Measurements from ENCODE around the gene ADGRD2.

The ADGRD2 gene

GRCh38 chr9:124470306-124470705, 20.1 kb downstream of the ADGRD2 start:
- no peaks in the 10 kb centered on the region for H3K36me3 ChIP-seq (ENCODE audit: control insufficient read depth in 1 of 2, insufficient read depth in 2 of 2, low read depth in 1 of 2, low read length in 2 of 2)
- H2BK120ac ChIP-seq (ENCODE audit: low read depth, low read length) = no peak overlapping the region
- H3K9ac ChIP-seq (ENCODE audit: low read length) = no peak overlapping the region
- H3K4me2 ChIP-seq (ENCODE audit: low read length, poor library complexity, severe bottlenecking) = no peak overlapping the region
- H3K79me1 ChIP-seq (replicated peaks; ENCODE audit: low read length, poor library complexity, severe bottlenecking) = no peaks in the 10 kb centered on the region
- H3K4me3 ChIP-seq (ENCODE audit: insufficient read depth in 1 of 2, low read depth in 1 of 2, low read length in 2 of 2) = no peak overlapping the region
- whole genome bisulfite sequencing = 85% methylated on average over 11 of the region's 13 CpGs
- no peak overlapping the region for H2AK5ac ChIP-seq (ENCODE audit: low read length, severe bottlenecking)
- no peak overlapping the region for H3K18ac ChIP-seq (ENCODE audit: low read depth in 1 of 2, low read length in 2 of 2)
- H3K4ac ChIP-seq (ENCODE audit: low read depth in 1 of 2, low read length in 2 of 2) = no peak overlapping the region
- no peaks in the 10 kb centered on the region for H3K4me1 ChIP-seq (ENCODE audit: control insufficient read depth, insufficient read depth, low read depth, low read length)
- no peak overlapping the region for H4K8ac ChIP-seq (ENCODE audit: low read length)
- H2BK12ac ChIP-seq (ENCODE audit: low read length in 2 of 2) = no peak overlapping the region
- peak overlapping the region in 1 of 2 experiments; percentile 63 for H3K14ac ChIP-seq (ENCODE audit: low read length in 2 of 2)
- no peak overlapping the region for H2BK15ac ChIP-seq (ENCODE audit: low read depth, poor library complexity, severe bottlenecking)
- no peak overlapping the region for H2BK5ac ChIP-seq (ENCODE audit: low read depth, low read length, poor library complexity, severe bottlenecking)
- H3K27ac ChIP-seq (ENCODE audit: low read length, poor library complexity, severe bottlenecking) = no peak overlapping the region
- no peak for DNase-seq
- H3K9me3 ChIP-seq (ENCODE audit: control insufficient read depth, low read length) = no peaks in the 10 kb centered on the region
- peaks cover 30 to 68% of the 10 kb centered on the region in 2 experiments for H3K27me3 ChIP-seq (ENCODE audit: control insufficient read depth in 1 of 2, insufficient read depth in 1 of 2, low read length in 2 of 2)
- no peak overlapping the region for H3K23ac ChIP-seq (ENCODE audit: low read length in 2 of 2)
- H4K91ac ChIP-seq (ENCODE audit: low read length) = no peak overlapping the region
- H2AFZ ChIP-seq (ENCODE audit: low read depth, low read length) = no peak overlapping the region

DNA sequence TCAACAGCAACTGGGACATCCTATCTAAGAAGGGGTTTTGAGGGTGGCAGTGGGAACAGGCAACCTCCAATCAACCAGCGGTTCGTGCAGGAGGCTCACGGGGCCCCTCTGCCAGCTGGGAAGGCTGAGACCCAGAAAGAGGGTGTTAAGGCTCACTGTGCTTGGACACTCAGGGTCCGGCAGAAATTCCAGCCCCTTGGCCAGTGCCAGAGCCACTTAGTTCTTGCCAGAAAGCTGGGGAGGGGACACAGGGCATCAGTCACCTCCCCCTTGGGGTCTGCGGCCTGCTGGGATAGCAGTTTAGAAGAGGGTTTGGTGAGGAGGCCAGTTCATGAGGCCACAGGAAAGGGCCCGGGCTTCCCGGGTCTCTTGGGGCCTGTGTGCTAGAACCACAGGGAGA, 20.5 kb downstream of the ADGRD2 start:
- no peak overlapping the region for H4K91ac ChIP-seq (ENCODE audit: low read length)
- 81% methylated on average over 7 of the region's 7 CpGs for WGBS
- peaks cover 34 to 70% of the 10 kb centered on the region in 2 experiments for H3K27me3 ChIP-seq (ENCODE audit: control insufficient read depth in 1 of 2, insufficient read depth in 1 of 2, low read length in 2 of 2)
- no peaks in the 10 kb centered on the region for H3K4me1 ChIP-seq (ENCODE audit: control insufficient read depth, insufficient read depth, low read depth, low read length)
- H3K4me2 ChIP-seq (ENCODE audit: low read length, poor library complexity, severe bottlenecking) = no peak overlapping the region
- no peak overlapping the region for H2BK5ac ChIP-seq (ENCODE audit: low read depth, low read length, poor library complexity, severe bottlenecking)
- H3K9me3 ChIP-seq (ENCODE audit: control insufficient read depth, low read length) = no peaks in the 10 kb centered on the region
- no peak overlapping the region for H2AFZ ChIP-seq (ENCODE audit: low read depth, low read length)
- DNase-seq = no peak
- H3K9ac ChIP-seq (ENCODE audit: low read length) = no peak overlapping the region
- no peak overlapping the region for H3K27ac ChIP-seq (ENCODE audit: low read length, poor library complexity, severe bottlenecking)
- H2AK5ac ChIP-seq (ENCODE audit: low read length, severe bottlenecking) = no peak overlapping the region
- H4K8ac ChIP-seq (ENCODE audit: low read length) = no peak overlapping the region
- no peak overlapping the region for H3K4ac ChIP-seq (ENCODE audit: low read depth in 1 of 2, low read length in 2 of 2)
- H2BK12ac ChIP-seq (ENCODE audit: low read length in 2 of 2) = no peak overlapping the region
- no peaks in the 10 kb centered on the region for H3K79me1 ChIP-seq (replicated peaks; ENCODE audit: low read length, poor library complexity, severe bottlenecking)
- no peak overlapping the region for H2BK15ac ChIP-seq (ENCODE audit: low read depth, poor library complexity, severe bottlenecking)
- no peak overlapping the region for H3K4me3 ChIP-seq (ENCODE audit: insufficient read depth in 1 of 2, low read depth in 1 of 2, low read length in 2 of 2)
- no peak overlapping the region for H3K14ac ChIP-seq (ENCODE audit: low read length in 2 of 2)
- H3K18ac ChIP-seq (ENCODE audit: low read depth in 1 of 2, low read length in 2 of 2) = no peak overlapping the region
- H3K36me3 ChIP-seq (ENCODE audit: control insufficient read depth in 1 of 2, insufficient read depth in 2 of 2, low read depth in 1 of 2, low read length in 2 of 2) = no peaks in the 10 kb centered on the region
- H2BK120ac ChIP-seq (ENCODE audit: low read depth, low read length) = no peak overlapping the region
- H3K23ac ChIP-seq (ENCODE audit: low read length in 2 of 2) = no peak overlapping the region

- H2BK15ac ChIP-seq (ENCODE audit: low read depth, poor library complexity, severe bottlenecking) = no peak overlapping the region
- no peak overlapping the region for H3K14ac ChIP-seq (ENCODE audit: low read length in 2 of 2)
- no peak overlapping the region for H2AFZ ChIP-seq (ENCODE audit: low read depth, low read length)
- no peak overlapping the region for H4K91ac ChIP-seq (ENCODE audit: low read length)
- H3K36me3 ChIP-seq (ENCODE audit: control insufficient read depth in 1 of 2, insufficient read depth in 2 of 2, low read depth in 1 of 2, low read length in 2 of 2) = no peaks in the 10 kb centered on the region
- no peak overlapping the region for H2BK5ac ChIP-seq (ENCODE audit: low read depth, low read length, poor library complexity, severe bottlenecking)
- no peak overlapping the region for H2BK120ac ChIP-seq (ENCODE audit: low read depth, low read length)
- no peak overlapping the region for H3K18ac ChIP-seq (ENCODE audit: low read depth in 1 of 2, low read length in 2 of 2)
- no peak overlapping the region for H3K4me2 ChIP-seq (ENCODE audit: low read length, poor library complexity, severe bottlenecking)
- no peak overlapping the region for H3K4me3 ChIP-seq (ENCODE audit: insufficient read depth in 1 of 2, low read depth in 1 of 2, low read length in 2 of 2)
- no peak overlapping the region for H4K8ac ChIP-seq (ENCODE audit: low read length)
- H3K9ac ChIP-seq (ENCODE audit: low read length) = no peak overlapping the region
- H3K23ac ChIP-seq (ENCODE audit: low read length in 2 of 2) = no peak overlapping the region
- WGBS = 76% methylated on average over 9 of the region's 9 CpGs
- H3K4ac ChIP-seq (ENCODE audit: low read depth in 1 of 2, low read length in 2 of 2) = no peak overlapping the region
- H3K79me1 ChIP-seq (replicated peaks; ENCODE audit: low read length, poor library complexity, severe bottlenecking) = no peaks in the 10 kb centered on the region
- DNase-seq = no peak
- H3K27me3 ChIP-seq (ENCODE audit: control insufficient read depth in 1 of 2, insufficient read depth in 1 of 2, low read length in 2 of 2) = peaks cover 39 to 73% of the 10 kb centered on the region in 2 experiments
- no peaks in the 10 kb centered on the region for H3K9me3 ChIP-seq (ENCODE audit: control insufficient read depth, low read length)
- H3K4me1 ChIP-seq (ENCODE audit: control insufficient read depth, insufficient read depth, low read depth, low read length) = no peaks in the 10 kb centered on the region
- H2BK12ac ChIP-seq (ENCODE audit: low read length in 2 of 2) = no peak overlapping the region
- no peak overlapping the region for H3K27ac ChIP-seq (ENCODE audit: low read length, poor library complexity, severe bottlenecking)
- no peak overlapping the region for H2AK5ac ChIP-seq (ENCODE audit: low read length, severe bottlenecking)
Measured at GRCh38 chr9:124471761-124472160, 21.5 kb downstream of the ADGRD2 start.

- Histone ChIP-seq H4K8ac (ENCODE audit: low read length) (no peak overlapping the region), H2BK15ac (ENCODE audit: low read depth, poor library complexity, severe bottlenecking) (no peak overlapping the region)
Measured at GRCh38 chr9:124472770-124473169, 22.5 kb downstream of the ADGRD2 start.

More at GRCh38 chr9:124472770-124473169, 22.5 kb downstream of the ADGRD2 start:
- Histone ChIP-seq H2AK5ac (ENCODE audit: low read length, severe bottlenecking) (no peak overlapping the region), H3K23ac (ENCODE audit: low read length in 2 of 2) (no peak overlapping the region), H3K4ac (ENCODE audit: low read depth in 1 of 2, low read length in 2 of 2) (no peak overlapping the region), H3K27me3 (ENCODE audit: control insufficient read depth in 1 of 2, insufficient read depth in 1 of 2, low read length in 2 of 2) (peaks cover 47 to 74% of the 10 kb centered on the region in 2 experiments), H3K79me1 (replicated peaks; ENCODE audit: low read length, poor library complexity, severe bottlenecking) (no peaks in the 10 kb centered on the region), H3K14ac (ENCODE audit: low read length in 2 of 2) (no peak overlapping the region), H3K4me1 (ENCODE audit: control insufficient read depth, insufficient read depth, low read depth, low read length) (peaks cover 5% of the 10 kb centered on the region), H3K27ac (ENCODE audit: low read length, poor library complexity, severe bottlenecking) (no peak overlapping the region), H3K9me3 (ENCODE audit: control insufficient read depth, low read length) (no peaks in the 10 kb centered on the region), H4K91ac (ENCODE audit: low read length) (no peak overlapping the region), H2AFZ (ENCODE audit: low read depth, low read length) (no peak overlapping the region), H2BK12ac (ENCODE audit: low read length in 2 of 2) (no peak overlapping the region), H3K18ac (ENCODE audit: low read depth in 1 of 2, low read length in 2 of 2) (no peak overlapping the region), H3K4me3 (ENCODE audit: insufficient read depth in 1 of 2, low read depth in 1 of 2, low read length in 2 of 2) (no peak overlapping the region), H3K4me2 (ENCODE audit: low read length, poor library complexity, severe bottlenecking) (no peak overlapping the region), H2BK120ac (ENCODE audit: low read depth, low read length) (no peak overlapping the region), H3K9ac (ENCODE audit: low read length) (no peak overlapping the region), H3K36me3 (ENCODE audit: control insufficient read depth in 1 of 2, insufficient read depth in 2 of 2, low read depth in 1 of 2, low read length in 2 of 2) (no peaks in the 10 kb centered on the region), H2BK5ac (ENCODE audit: low read depth, low read length, poor library complexity, severe bottlenecking) (no peak overlapping the region)
- DNase-seq = no peak
- WGBS = 81% methylated on average over 7 of the region's 7 CpGs

All from mesenchymal stem cell (in vitro differentiated cells and primary cell).